ENCODE measurements around the gene NKTR.

Gene NKTR

DNA sequence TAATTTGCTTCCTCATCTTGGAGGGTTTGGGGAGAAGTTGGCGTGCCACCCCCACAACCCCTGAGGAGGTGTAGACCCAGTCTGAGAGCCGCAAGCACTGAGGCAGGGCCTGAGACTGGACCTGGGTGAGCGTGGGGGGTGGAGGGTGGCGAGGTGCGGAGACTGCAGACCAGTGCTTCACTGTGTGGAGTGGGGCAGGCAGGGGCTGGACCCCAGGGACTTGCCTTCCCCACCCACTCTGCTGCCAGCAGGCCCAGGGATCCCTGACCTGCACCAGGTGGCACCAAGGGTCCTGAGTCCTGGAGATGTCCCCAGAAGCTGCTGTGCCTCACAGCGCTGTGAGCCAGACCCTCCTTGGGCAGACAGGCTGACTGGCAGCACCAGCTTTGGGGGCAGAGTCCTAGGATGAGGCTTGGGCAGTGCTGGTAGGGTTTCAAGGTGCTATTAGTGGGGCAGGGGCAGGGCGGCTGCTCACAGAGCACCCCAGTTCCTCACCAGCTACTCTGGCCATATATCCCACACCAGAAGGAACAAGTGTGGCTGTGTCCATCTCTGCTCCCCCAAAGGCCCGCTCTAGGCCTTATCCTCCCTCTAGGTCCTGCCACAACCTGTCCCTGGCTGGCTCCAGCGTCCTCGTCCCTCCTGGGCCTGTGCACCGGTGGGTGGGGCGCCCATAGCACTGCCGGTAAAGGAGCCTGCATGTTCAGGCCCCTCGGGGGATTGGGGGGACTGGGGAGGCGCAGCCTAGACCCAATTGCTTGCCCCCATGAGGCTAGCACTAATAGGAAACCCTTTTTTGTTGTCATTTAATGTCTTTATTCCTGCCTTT is 64.8 kb downstream of the NKTR start:
- TF ChIP-seq, protein P1, sequence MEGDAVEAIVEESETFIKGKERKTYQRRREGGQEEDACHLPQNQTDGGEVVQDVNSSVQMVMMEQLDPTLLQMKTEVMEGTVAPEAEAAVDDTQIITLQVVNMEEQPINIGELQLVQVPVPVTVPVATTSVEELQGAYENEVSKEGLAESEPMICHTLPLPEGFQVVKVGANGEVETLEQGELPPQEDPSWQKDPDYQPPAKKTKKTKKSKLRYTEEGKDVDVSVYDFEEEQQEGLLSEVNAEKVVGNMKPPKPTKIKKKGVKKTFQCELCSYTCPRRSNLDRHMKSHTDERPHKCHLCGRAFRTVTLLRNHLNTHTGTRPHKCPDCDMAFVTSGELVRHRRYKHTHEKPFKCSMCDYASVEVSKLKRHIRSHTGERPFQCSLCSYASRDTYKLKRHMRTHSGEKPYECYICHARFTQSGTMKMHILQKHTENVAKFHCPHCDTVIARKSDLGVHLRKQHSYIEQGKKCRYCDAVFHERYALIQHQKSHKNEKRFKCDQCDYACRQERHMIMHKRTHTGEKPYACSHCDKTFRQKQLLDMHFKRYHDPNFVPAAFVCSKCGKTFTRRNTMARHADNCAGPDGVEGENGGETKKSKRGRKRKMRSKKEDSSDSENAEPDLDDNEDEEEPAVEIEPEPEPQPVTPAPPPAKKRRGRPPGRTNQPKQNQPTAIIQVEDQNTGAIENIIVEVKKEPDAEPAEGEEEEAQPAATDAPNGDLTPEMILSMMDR (IDR thresholded peaks at IDR 0.05; ENCODE audit: low read depth, low read length, missing control alignments): no peak
- no peak for DNase-seq (ENCODE audit: extremely low read depth, low read depth)
- H3K4me3 ChIP-seq (replicated peaks; ENCODE audit: low read depth, low read length): no peak overlapping the region

DNA sequence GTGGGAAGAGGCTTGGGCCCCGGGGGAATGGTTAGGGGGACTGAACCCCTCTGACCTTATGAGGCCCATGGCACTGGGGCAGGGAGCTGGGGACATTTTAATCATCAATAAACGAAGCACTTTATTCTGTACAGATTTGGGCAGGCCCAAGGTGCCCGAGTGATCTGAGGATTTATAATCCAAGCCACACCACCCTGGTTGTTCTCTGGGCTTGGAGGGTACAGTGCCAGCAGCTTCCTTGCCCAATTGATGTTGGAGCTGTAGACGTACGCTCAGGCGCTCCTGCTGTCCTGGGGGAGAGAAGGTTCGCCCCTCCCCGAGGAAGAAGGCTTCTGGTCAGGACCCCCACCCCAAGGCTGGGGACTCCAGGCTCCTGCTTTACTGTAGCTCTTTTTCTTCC is 65.5 kb downstream of the NKTR start:
- DNase-seq (ENCODE audit: extremely low read depth, low read depth): no peak
- H3K4me3 ChIP-seq (replicated peaks; ENCODE audit: low read depth, low read length): no peak overlapping the region
- TF ChIP-seq, protein P1 (IDR thresholded peaks at IDR 0.05; ENCODE audit: low read depth, low read length, missing control alignments): no peak

DNA sequence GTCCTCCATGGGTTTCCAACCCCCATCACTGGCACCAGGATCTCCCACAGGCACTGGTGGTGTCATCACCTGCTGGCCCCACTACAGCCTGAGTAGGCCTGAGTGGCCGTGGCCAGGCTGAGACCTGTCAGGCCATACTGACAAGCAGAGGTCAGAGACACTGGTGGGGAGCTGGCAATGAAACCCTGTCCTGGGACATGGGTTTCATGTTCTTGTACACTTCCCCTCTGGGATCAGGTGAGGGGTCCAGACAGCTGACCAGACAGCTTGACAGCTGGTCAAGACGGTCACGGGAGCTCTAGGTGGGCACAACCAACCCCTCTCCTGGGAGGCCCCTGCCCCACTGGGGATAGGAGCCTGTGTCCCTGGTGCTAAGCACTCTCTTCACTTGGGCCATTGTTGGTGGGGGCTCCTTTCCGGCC is 66.1 kb downstream of the NKTR start:
- TF ChIP-seq, protein P1 (IDR thresholded peaks at IDR 0.05; ENCODE audit: low read depth, low read length, missing control alignments): no peak
- H3K4me3 ChIP-seq (replicated peaks; ENCODE audit: low read depth, low read length): no peak overlapping the region
- no peak for DNase-seq (ENCODE audit: extremely low read depth, low read depth)

DNA sequence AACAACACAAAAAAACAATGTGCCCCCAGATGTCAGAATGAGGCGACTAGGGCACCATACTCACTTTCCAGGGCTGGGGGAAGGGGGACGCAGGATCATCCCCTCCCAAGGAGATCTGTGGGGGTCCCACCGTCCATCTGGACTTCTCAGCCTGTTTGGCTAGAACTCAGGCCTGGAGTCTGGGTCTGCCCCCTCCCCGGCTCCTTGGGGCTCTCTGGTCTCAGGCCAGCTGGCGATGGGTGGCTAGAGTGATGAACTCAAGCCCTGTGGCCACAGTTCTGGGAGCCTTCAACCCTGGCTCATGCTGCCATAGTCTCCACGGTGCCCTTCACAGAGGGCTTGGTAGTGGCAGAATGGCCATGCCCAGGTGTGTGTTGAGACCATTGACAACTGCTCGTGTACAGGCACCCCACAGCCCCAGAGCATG is 66.6 kb downstream of the NKTR start:
- H3K4me3 ChIP-seq (replicated peaks; ENCODE audit: low read depth, low read length): no peak overlapping the region
- no peak for DNase-seq (ENCODE audit: extremely low read depth, low read depth)
- TF ChIP-seq, protein P1 (IDR thresholded peaks at IDR 0.05; ENCODE audit: low read depth, low read length, missing control alignments): no peak

DNA sequence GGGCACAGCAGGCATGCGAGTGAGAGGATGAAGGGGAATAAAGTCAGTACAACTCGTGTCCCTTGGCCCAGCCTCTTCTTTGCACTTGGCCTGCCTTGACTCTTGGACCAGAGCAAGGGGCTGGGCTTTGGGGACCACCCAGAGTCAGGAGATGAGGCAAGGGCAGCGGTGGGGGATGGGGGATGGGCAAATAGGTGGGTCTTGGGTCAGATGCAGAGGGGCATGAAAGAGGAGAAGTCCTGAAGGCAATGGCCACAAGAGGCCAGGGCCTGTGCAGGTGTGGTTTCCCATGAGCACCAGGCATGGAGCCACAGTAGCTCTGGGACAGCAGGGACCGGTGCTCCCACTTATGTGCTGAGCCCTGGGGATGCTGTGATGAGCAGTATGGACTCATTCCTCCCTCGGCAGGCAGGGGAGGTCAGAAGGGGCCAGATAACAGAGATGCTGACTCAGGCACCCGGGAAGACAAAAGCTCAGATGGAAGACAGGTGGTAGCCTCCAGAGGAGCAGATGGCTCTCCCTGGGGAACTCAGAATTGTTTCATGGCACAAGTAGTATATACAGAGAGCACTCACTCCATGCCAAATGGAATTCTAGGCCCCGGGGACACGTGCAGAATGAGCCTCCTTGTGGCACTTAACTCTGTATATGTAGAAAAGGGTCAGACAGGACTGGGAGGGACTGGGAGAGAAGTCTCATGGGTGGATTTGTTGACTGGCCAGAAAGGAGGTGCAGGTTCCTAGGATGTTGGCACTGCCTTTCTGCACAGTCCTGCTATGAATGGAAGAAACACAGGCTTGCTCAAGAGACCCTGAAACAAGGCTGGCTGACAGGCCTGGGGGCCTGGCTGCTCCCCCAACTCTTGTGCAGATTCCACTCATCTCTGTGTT is 67.3 kb downstream of the NKTR start:
- no peak overlapping the region for H3K4me3 ChIP-seq (replicated peaks; ENCODE audit: low read depth, low read length)
- DNase-seq (ENCODE audit: extremely low read depth, low read depth): no peak
- TF ChIP-seq, protein P1 (IDR thresholded peaks at IDR 0.05; ENCODE audit: low read depth, low read length, missing control alignments): no peak

DNA sequence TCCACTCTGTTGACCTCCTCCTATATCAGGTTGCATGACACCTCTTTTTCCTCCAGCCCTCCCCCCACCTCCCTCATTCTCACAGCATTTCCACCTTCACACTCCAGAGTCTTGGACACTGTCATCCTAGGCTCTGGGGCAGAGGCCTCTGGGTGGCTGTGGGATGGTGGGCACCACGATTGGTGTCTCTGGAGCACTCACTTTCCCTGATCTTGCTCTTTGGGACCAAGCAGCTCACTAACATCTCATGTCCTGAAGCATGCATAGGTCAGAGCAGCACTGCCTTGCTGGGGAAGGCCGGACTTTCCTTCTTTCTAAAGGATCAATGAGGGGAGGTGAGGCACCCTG is 67.9 kb downstream of the NKTR start:
- DNase-seq (ENCODE audit: extremely low read depth, low read depth): no peak
- no peak overlapping the region for H3K4me3 ChIP-seq (replicated peaks; ENCODE audit: low read depth, low read length)
- TF ChIP-seq, protein P1 (IDR thresholded peaks at IDR 0.05; ENCODE audit: low read depth, low read length, missing control alignments): no peak

All from HFF-Myc (cell line).